IPS DF 4.7 (cell line): Measurements from ENCODE around the gene ZNF362.

Experiments used
- DNase-seq: peaks from one replicate; pipeline ENCODE4 v3.0.0-alpha.2; 2013; ENCODE audit warnings: low spot score; ENCODE audit errors: extremely low read depth

The ZNF362 gene

GRCh38 chr1:33324677-33325575 lies 68.6 kb downstream of the ZNF362 start:
- DNase-seq: no peak

DNA sequence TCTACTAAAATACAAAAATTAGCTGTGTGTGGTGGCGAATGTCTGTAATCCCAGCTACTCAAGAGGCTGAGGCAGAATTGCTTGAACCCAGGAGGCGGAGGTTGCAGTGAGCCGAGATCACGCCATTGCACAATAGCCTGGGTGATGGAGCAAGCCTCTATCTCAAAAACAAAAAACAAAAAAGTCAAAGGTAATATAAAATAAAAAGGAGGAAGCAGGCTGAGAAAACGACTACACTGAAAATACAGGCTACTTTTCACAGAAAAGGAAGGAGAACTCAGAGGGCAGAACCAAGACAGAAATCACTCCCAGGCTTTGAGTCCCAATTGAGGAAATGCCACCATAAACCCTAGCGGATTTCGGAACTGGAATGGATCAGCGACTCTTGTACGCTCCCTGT lies 70.5 kb downstream of the ZNF362 start:
- DNase-seq: no peak

- DNase-seq: no peak
These were observed 71.5 kb downstream of the ZNF362 start for GRCh38 chr1:33327587-33328325.

DNA sequence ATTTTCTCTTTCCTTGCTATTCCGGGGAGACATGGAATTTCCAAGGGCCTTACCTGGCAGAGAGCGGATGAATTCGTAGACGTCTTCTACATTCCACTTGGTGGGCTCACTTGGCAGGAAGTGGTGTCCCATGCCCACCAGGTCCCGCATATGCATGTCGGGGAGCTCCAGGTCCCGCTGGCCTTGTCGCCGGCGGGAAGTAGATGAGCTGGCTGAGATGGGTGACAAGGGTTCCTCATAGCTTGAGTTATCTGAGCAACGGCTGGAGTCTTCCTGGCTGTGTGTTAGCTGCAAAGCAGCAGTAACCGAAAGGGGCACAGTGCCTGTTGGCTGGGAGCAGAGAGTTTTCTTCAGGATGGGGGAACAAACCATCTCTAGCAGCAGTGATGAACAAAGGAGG lies 72.5 kb downstream of the ZNF362 start:
- DNase-seq: no peak

GRCh38 chr1:33329600-33330305 lies 73.5 kb downstream of the ZNF362 start:
- no peak for DNase-seq

DNA sequence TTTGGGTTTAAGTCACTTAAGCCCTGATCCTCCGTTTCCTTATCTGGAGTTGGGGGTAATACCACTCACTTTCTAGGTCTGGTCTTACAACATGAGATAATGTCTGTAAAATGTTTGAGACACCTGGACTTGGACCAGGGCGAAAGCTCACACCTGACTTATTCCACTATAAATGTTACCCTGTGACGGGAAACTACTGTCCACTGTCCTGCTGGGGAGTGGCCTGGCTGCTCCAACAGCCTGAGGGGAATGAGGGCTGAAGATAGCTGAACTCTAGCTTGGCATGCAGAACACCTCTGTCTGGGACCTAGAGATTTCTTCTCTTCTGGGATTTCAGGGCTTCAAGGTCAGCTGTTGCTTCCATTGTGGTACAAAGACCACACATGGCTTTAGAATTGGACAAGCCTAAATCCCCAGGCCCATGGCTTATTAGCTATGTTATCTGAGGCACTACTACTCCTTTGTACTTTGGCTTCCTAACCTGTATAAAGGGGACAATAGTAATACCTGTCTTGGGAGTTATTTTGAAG lies 74.1 kb downstream of the ZNF362 start:
- DNase-seq: no peak

DNA sequence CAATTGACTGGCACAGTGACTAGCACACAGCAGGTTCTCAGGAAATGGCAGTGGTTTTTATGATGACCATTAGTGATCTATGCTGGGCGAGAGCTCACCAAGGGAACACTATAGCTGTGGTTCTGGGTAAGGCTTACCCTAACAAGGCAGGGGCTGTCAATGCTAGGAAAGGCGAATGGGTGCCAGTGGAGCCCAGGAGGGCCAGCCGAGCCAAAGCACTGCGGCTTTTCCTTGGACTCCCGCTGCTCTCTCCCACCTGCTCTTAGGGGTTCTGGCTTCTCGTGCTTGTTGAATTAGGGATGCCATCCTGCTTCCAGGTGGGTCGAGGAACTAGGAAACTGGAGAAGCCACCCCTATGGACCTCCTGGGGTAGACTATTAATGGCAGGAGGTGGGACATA lies 74.6 kb downstream of the ZNF362 start:
- DNase-seq: no peak

- DNase-seq: no peak
These were observed 75.4 kb downstream of the ZNF362 start for GRCh38 chr1:33331444-33332356.

DNA sequence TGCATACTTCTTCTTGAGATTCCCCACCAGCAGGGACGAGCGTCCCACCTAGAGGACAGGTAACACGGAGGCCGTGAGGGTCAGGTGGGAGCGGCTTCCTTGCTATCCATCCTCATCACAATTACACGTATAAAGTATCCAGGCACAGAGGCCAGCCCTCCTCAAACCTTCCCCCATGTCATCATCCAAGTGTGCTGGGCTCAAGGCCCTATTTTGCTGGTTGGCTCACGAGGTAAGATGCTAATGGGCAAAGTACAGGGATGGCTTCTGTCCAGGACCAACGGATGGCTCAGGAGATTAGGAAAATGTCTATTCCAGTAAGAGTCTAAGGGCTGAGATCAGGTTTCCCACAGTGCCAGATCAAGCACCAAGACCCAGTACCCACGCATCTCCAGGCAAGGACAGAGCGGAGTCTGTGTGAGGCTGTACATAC lies 76.1 kb downstream of the ZNF362 start:
- DNase-seq: no peak

DNA sequence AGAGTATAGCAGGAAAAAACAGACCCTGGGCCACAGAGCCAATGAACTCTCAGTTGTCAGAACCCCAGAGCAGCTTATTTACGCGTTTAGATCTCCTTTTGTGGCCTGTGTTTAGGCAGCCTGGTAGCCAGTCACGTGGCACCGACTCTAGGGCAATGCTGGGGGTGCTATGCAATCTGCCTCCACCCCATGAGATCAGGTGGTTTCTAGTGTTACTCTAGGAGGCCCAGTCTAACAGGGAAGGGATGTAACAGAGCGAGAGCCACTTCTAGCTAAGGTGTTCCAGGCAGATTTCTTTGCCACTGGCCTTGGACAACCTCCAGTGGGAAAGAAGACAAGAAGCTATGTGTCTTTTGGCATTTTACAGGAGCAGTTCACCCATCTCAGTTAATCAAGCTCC lies 76.6 kb downstream of the ZNF362 start:
- no peak for DNase-seq

DNA sequence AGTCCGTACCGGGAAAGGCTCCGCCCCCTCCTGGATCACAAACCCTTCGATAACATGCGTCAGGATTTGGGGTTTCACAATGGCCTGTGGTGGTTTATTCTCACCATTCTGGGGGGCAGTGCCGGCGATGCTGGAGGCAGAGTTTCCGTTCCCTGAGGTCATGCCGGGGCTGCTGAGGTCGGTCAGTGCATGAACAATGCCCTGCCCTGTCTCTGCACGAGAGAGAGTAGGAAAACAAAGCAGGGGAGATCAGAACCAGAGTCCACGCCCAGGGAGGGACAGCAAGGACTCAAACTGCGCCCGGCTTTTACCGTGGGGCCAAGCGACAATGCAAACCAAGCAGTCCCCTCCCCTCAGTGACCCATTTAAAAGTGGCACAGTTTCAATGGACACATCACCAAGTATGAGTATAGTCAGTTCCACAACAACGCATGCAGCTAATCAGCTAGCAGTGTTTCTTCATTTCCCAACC lies 77.8 kb downstream of the ZNF362 start:
- no peak for DNase-seq

- DNase-seq: no peak
These were observed 78.7 kb downstream of the ZNF362 start for GRCh38 chr1:33335020-33335419.

GRCh38 chr1:33336580-33336979 lies 80.3 kb downstream of the ZNF362 start:
- no peak for DNase-seq

DNA sequence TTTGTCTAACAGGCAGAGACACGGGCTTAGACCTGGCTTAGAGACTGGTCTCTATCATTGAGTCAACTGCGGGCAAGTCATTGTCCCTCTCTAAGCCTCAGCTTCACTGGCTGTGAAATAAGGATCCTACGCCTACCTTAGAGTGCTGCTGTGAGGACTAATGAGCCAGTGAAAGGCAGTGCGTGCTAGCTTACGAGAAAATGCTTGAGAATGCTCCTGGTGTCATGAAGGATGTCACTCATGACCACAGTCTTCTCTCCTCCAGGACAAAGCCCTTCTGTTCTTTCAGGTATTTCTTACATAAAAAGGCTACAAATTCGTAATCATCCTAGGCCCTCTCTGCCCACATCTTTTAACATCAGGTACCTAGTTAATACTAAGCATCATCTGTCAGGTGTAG lies 81.1 kb downstream of the ZNF362 start:
- DNase-seq: no peak

DNA sequence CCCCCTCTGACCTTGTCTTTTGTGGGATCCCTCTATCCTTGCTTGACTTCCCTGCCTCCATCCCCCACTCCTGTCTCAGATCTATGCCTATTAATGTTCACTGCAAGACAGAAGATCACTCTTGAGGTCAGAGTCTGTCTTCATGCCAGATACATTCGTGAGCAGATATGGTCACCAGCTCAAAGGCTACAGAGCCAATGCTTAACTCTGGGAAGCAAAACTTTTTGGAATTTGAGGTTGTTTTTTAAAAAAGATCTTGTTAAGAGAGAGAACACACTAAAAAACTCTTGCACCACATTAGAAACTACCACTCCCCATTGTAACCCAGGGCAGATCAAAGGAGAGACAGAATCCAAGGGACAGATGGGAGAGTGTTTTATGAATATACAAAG lies 81.8 kb downstream of the ZNF362 start:
- DNase-seq: no peak

DNA sequence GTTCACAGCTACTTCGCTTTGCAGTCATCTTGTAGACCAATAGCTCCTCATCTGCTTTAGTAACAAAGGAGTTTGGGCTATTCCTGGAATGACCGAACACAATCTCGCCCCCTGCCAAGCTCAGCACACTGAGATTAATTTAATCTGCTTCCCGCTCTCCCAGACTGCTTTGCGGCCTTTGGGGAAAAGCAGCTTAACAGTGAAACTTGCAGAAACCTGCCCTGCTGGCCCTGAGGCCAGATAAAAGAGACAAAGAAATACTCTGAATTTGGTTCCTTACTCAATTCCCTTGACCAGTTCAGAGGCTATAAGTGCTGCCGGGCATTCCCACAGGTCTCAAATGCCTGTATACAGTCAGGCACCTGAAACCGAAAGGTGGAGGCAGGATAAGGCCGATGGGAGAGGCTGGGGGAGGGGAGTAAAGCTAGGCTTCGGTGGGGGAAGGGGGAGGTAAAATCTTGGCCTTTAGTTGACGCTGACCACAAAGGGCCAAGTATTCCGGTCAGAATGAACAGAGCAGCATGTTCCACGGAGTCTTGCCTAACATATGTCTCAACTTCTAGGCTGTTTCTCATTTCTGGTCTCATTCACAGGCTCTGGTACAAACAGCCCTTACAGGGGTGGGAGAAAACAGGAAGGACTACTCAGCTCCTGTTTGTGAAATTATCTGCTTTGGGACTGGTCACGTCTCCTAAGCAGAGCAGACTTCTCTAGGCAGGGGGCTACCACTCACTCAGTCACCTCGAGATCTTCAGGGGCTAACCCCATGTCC lies 82.3 kb downstream of the ZNF362 start:
- DNase-seq: no peak

DNA sequence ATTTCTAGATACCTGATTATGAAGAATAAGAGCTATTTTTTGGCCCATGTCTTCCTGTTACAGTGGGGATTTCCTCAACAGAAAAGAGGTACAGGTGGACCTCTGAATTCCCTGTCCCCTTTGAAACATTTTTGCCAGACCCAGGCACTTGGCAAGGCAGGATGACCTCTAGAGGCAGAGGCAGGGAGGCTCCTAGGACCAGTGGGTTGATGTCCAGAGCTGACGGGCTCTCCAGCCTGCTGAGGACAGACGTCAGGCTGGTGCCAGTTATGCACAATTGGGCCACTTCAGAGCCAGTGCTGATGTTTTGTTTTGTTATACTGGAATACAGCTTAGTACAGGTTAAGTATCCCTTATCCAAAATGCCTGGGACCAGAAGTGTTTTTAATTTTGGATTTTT lies 83.1 kb downstream of the ZNF362 start:
- DNase-seq: no peak

GRCh38 chr1:33341190-33341589 lies 84.9 kb downstream of the ZNF362 start:
- DNase-seq: no peak

- no peak for DNase-seq
These were observed 85.9 kb downstream of the ZNF362 start for GRCh38 chr1:33342041-33342723.
